HepG2 (cell line): ENCODE results near the gene PIGR. TPM values are rescaled to one million over a fixed set of nuclear protein-coding genes. Genes with fewer than 3 reads are reported as not detected.

Experiments
- ATAC-seq: fragments of 200-7000 bp; cut with Tn5 transposase; 3 replicates; pipeline ENCODE4 v1.9.1; 2020; ENCODE audit warnings: mild to moderate bottlenecking, moderate library complexity
- BruUV-seq: library from RNA; stranded (reverse); fragments of 400-500 nt; replicated peaks from 2 replicates; lab custom pipeline; 2021; lab: Mats Ljungman, UMichigan
- CTCF ChIA-PET: fragments of 300-600 bp; formaldehyde crosslinking; extraction: SDS; loops from one replicate; lab custom pipeline; 2021; ENCODE audit warnings: low total read pairs, inconsistent platforms, low intra/inter-chr PET ratio; lab: Yijun Ruan, JAX
- POLR2A ChIA-PET: fragments of 350-600 bp; sonication (Branson Sonifier 250); formaldehyde crosslinking; loops from one replicate; lab custom pipeline; 2020; ENCODE audit warnings: antibody characterized with exemption, inconsistent platforms; lab: Yijun Ruan, JAX
- DNase-seq: peaks from one replicate; pipeline ENCODE4 v3.0.0-alpha.2; 2015; ENCODE audit warnings: low spot score
- FAIRE-seq: peaks from 3 replicates; lab custom pipeline; 2011; peaks lifted over from hg19 to GRCh38; lab: Jason Lieb, UNC
- H2AFZ ChIP-seq: one replicate; pipeline ENCODE4 v1.6.1; 2011; ENCODE audit warnings: low read length, inconsistent platforms
- H3K27ac ChIP-seq: fragments of 300-600 bp; 3 replicates; pipeline ENCODE4 v1.8.0; 2011; ENCODE audit warnings: mixed run types, mild to moderate bottlenecking, mixed read lengths, low read length, inconsistent platforms; ENCODE audit not compliant: insufficient read depth; ENCODE audit errors: extremely low read length
- H3K27me3 ChIP-seq, 2 experiments: fragments of 200-600 bp in 1 of 2; 2 replicates in 1 of 2; 3 replicates in 1 of 2; pipeline versions ENCODE4 v1.6.0 to v1.8.0; 2011; ENCODE audit warnings: low read length in 2 of 2, mild to moderate bottlenecking in 2 of 2, moderate library complexity in 2 of 2, inconsistent platforms in 1 of 2; ENCODE audit not compliant: insufficient read depth in 2 of 2, control insufficient read depth in 1 of 2
- H3K36me3 ChIP-seq, 2 experiments: fragments of 200-600 bp in 1 of 2; replicated peaks in 1 of 2; 2 replicates in 1 of 2; 3 replicates in 1 of 2; pipeline versions ENCODE4 v1.5.1 to v1.8.0; 2011; ENCODE audit warnings: low read length in 2 of 2, inconsistent platforms in 1 of 2; ENCODE audit not compliant: insufficient read depth in 2 of 2, control insufficient read depth in 1 of 2
- H3K4me1 ChIP-seq: 2 replicates; pipeline ENCODE4 v1.5.1; 2012; ENCODE audit warnings: low read length, inconsistent platforms; ENCODE audit not compliant: insufficient read depth
- H3K4me2 ChIP-seq: 2 replicates; pipeline ENCODE4 v1.6.0; 2011; ENCODE audit warnings: low read depth, low read length, inconsistent platforms
- H3K4me3 ChIP-seq, 3 experiments: fragments of 200-600 bp in 1 of 3; sonication (generic), shearing (Covaris generic) in 1 of 3; replicated peaks in 1 of 3; 2 replicates each; pipeline ENCODE4 v1.5.1; 2011 to 2016; ENCODE audit warnings: low read length in 3 of 3, inconsistent platforms in 2 of 3, low read depth in 2 of 3, mild to moderate bottlenecking in 2 of 3, control low read depth in 1 of 3, mixed read lengths in 1 of 3; ENCODE audit not compliant: insufficient read depth in 1 of 3
- H3K79me2 ChIP-seq: one replicate; pipeline ENCODE4 v1.6.1; 2011; ENCODE audit warnings: low read length, inconsistent platforms; ENCODE audit not compliant: insufficient read depth
- H3K9ac ChIP-seq: 2 replicates; pipeline ENCODE4 v1.6.0; 2011; ENCODE audit warnings: mild to moderate bottlenecking, low read depth, low read length, inconsistent platforms; ENCODE audit not compliant: insufficient read depth
- H3K9me3 ChIP-seq: 2 replicates; pipeline ENCODE4 v1.5.1; 2012; ENCODE audit warnings: mild to moderate bottlenecking, low read length
- H4K20me1 ChIP-seq: 2 replicates; pipeline ENCODE4 v1.6.0; 2011; ENCODE audit warnings: inconsistent platforms, mild to moderate bottlenecking, low read length, moderate library complexity; ENCODE audit not compliant: insufficient read depth
- HNRNPL ChIP-seq: fragments of 200-400 bp; formaldehyde crosslinking; IDR thresholded peaks from 2 replicates; pipeline ENCODE4 v1.6.1; 2017; ENCODE audit warnings: mild to moderate bottlenecking, low read depth, low read length
- JUNB ChIP-seq: sonication (generic); formaldehyde crosslinking; IDR thresholded peaks from 2 replicates; pipeline ENCODE4 v1.8.0; 2022; ENCODE audit warnings: missing genetic modification reagents, mild to moderate bottlenecking, borderline replicate concordance
- KDM2A ChIP-seq: sonication (generic); formaldehyde crosslinking; IDR thresholded peaks from 2 replicates; pipeline ENCODE4 v1.4.0; 2020; ENCODE audit warnings: low read depth, missing genetic modification reagents, borderline replicate concordance
- KDM5A ChIP-seq: fragments of 200-600 bp; sonication (generic); IDR thresholded peaks from 2 replicates; pipeline ENCODE4 v1.7.0; 2018; ENCODE audit warnings: antibody characterized with exemption, mild to moderate bottlenecking, low read length, borderline replicate concordance
- SALL1 ChIP-seq: sonication (generic); formaldehyde crosslinking; IDR thresholded peaks from 2 replicates; pipeline ENCODE4 v1.8.0; 2022; ENCODE audit warnings: mild to moderate bottlenecking, missing genetic modification reagents
- TMF1 ChIP-seq: sonication (generic); formaldehyde crosslinking; IDR thresholded peaks from 2 replicates; pipeline ENCODE4 v1.8.1; 2022; ENCODE audit warnings: low read depth, missing genetic modification reagents
- ZNF12 ChIP-seq: sonication (generic); formaldehyde crosslinking; IDR thresholded peaks from 2 replicates; pipeline ENCODE4 v1.5.0; 2020; ENCODE audit warnings: missing genetic modification reagents
- ZNF44 ChIP-seq: sonication (generic); formaldehyde crosslinking; IDR thresholded peaks from 2 replicates; pipeline ENCODE4 v1.5.1; 2020; ENCODE audit warnings: mild to moderate bottlenecking, missing genetic modification reagents
- ZNF775 ChIP-seq: sonication (generic); formaldehyde crosslinking; IDR thresholded peaks from 2 replicates; pipeline ENCODE4 v1.4.0; 2020; ENCODE audit warnings: missing genetic modification reagents, mild to moderate bottlenecking, moderate library complexity, borderline replicate concordance
- WGBS: methylation state at CpG from one replicate; pipeline ENCODE4 v1.1.6; 2017; ENCODE audit warnings: low lambda C conversion rate; 5-methylcytosine and 5-hydroxymethylcytosine counted together
- in situ Hi-C: cut with HindIII; loops from 2 replicates; pipeline ENCODE4 v1.10.0; 2017; ENCODE audit warnings: low pct_unique_long_range_greater_than_20kb; ENCODE audit not compliant: extremely low pct_ligation_motif_present
- intact Hi-C: fragments of 100-400 bp; cut with micrococcal nuclease; formaldehyde crosslinking; loops from one replicate; pipeline ENCODE4 v1.10.0; 2022; ENCODE audit not compliant: unreplicated experiment
- polyA plus RNA-seq, 8 experiments: library from polyadenylated mRNA; depleted of rRNA in 3 of 8; stranded (reverse) in 7 of 8; unstranded in 1 of 8; fragments of >200 nt; fragmentation: Illumina TruSeq in 4 of 8; extraction: Trizol in 4 of 8; gene quantifications; 2 replicates each; pipeline versions ENCODE4 v1.2.1 to v1.2.3, GENCODE V29; 2011 to 2016; ENCODE audit warnings: low read depth in 4 of 8, missing spikeins in 1 of 8, mixed read lengths in 1 of 8; ENCODE audit not compliant: insufficient read depth in 1 of 8
- total RNA-seq, 5 experiments: library from RNA; depleted of rRNA; stranded (reverse); fragments of >200 nt; fragmentation: Illumina TruSeq; extraction: Trizol; gene quantifications; 2 replicates each; pipeline ENCODE4 v1.2.3, GENCODE V29; 2016; ENCODE audit warnings: low read depth in 1 of 5
- TF ChIP-seq, protein P1 (sequence below): sonication (generic); formaldehyde crosslinking; IDR thresholded peaks from 2 replicates; pipeline ENCODE4 v1.4.0; 2020; ENCODE audit warnings: missing genetic modification reagents, mild to moderate bottlenecking, borderline replicate concordance
- TF ChIP-seq, protein P2 (sequence below): sonication (generic); IDR thresholded peaks from 2 replicates; pipeline ENCODE4 v1.6.1; 2016; ENCODE audit warnings: low read depth, borderline replicate concordance

PIGR gene
- total and polyA plus RNA-seq, 2 of the 13 experiments (the other 11 are each of a cell fraction or from before 2014, with no cell fraction given): not detected

DNA sequence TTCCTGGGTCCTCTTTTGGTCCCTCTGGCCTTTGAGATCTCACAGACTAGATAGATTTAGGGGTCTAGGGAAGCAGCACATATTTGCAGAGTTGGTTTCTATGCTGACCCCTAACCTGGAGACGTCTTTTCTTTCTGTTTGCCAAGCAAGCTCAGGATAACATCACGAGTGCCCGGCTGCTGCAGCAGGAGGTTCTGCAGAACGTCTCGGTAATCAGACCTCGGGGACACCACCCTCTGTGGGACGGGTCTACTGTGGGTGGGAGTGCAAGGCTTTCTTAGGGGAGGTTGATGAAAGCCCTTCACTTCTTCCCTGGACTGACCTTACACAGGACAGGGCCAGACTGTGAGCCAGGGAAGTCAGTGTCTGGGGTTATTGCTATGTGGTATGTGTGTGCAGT is 46.1 kb downstream of the PIGR start (continued):
- TF ChIP-seq, protein P1, sequence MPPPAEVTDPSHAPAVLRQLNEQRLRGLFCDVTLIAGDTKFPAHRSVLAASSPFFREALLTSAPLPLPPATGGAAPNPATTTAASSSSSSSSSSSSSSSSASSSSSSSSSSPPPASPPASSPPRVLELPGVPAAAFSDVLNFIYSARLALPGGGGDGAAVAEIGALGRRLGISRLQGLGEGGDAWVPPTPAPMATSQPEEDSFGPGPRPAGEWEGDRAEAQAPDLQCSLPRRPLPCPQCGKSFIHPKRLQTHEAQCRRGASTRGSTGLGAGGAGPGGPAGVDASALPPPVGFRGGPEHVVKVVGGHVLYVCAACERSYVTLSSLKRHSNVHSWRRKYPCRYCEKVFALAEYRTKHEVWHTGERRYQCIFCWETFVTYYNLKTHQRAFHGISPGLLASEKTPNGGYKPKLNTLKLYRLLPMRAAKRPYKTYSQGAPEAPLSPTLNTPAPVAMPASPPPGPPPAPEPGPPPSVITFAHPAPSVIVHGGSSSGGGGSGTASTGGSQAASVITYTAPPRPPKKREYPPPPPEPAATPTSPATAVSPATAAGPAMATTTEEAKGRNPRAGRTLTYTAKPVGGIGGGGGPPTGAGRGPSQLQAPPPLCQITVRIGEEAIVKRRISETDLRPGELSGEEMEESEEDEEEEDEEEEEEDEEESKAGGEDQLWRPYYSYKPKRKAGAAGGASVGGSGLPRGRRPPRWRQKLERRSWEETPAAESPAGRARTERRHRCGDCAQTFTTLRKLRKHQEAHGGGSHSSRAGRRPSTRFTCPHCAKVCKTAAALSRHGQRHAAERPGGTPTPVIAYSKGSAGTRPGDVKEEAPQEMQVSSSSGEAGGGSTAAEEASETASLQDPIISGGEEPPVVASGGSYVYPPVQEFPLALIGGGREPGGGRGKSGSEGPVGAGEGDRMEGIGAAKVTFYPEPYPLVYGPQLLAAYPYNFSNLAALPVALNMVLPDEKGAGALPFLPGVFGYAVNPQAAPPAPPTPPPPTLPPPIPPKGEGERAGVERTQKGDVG (CRISPR knock-in tag): no peak
- TF ChIP-seq HNRNPL (no peak), SALL1 (CRISPR knock-in tag) (no peak)
- TF ChIP-seq, all 625 proteins: peak for 0

DNA sequence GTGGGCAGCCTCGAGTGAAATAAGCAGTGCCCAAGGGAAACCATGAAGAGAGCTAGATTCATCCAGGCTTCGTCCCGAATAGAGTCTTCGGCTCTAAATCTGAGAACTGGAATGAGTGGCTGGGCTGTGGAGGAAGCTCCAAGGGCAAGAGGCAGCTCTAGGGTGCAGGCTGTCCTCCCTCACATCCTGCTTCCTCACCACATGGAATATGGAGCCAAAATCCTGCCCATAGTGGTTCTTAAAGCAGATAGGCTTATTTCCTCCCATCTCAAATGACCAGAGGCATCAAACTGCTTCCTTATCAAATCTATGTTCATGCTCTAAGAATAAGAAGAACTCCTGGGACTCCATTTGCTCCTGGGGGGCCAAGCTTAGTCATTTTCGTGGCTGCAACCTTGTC is 46.5 kb downstream of the PIGR start:
- BruUV-seq: no TSS peak

More for the DNA sequence above, 46.5 kb downstream of the PIGR start:
- Histone ChIP-seq H3K27me3 (peaks cover 0 to 27% of the 10 kb centered on the region in 2 experiments; a peak in 3 of 5 replicates), H3K36me3 (no peaks in the 10 kb centered on the region), H2AFZ (no peak overlapping the region), H3K27ac (no peak overlapping the region), H3K4me1 (no peaks in the 10 kb centered on the region), H3K9ac (no peak overlapping the region), H4K20me1 (no peaks in the 10 kb centered on the region), H3K4me3 (no peak overlapping the region), H3K79me2 (no peaks in the 10 kb centered on the region), H3K4me2 (no peak overlapping the region), H3K9me3 (no peaks in the 10 kb centered on the region)
- TF ChIP-seq TMF1 (CRISPR knock-in tag): no peak
- TF ChIP-seq ZNF44 (CRISPR knock-in tag): no peak
- no peak for TF ChIP-seq ZNF775 (CRISPR knock-in tag)
- TF ChIP-seq KDM5A: no peak
- TF ChIP-seq KDM2A: no peak
- TF ChIP-seq ZNF12 (CRISPR knock-in tag): no peak
- TF ChIP-seq, protein P2, sequence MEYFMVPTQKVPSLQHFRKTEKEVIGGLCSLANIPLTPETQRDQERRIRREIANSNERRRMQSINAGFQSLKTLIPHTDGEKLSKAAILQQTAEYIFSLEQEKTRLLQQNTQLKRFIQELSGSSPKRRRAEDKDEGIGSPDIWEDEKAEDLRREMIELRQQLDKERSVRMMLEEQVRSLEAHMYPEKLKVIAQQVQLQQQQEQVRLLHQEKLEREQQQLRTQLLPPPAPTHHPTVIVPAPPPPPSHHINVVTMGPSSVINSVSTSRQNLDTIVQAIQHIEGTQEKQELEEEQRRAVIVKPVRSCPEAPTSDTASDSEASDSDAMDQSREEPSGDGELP: no peak
- no peak for TF ChIP-seq JUNB (CRISPR knock-in tag)
- FAIRE-seq (no peak), ATAC-seq (no peak), DNase-seq (no peak)
- intact Hi-C loops (no loop called here), in situ Hi-C loops (loop anchor here (25.0 kb wide), 1 partner anchor 262 kb away; the partner anchor contains the start of gene DYRK3)
- ChIA-PET CTCF (no interaction called here), POLR2A (no interaction called here)
- 8% methylated on average over 5 of the region's 5 CpGs for WGBS
